ENCODE data around the gene IGSF3. TPM values are rescaled to one million over a fixed set of nuclear protein-coding genes. Genes with fewer than 3 reads are reported as not detected.
A peak's percentile ranks its signal among the peaks of the same experiment; 100 is the strongest.
"Not testable (repeated sequence)": the region's sequence is repeated elsewhere in the genome, so short reads cannot be mapped to it uniquely, and the experiment has no call there.

Gene IGSF3
- total RNA-seq, 1 donor from 2014 or later = 5.2 TPM

- no peak for DNase-seq (ENCODE audit: low spot score)
- intact Hi-C loops (cut with DNase I) = loop anchor here (5.0 to 10.0 kb wide), 3 partner anchors 96 to 343 kb away; partner anchors contain the start of gene IGSF3
Observed at GRCh38 chr1:116571215-116571919, 96.2 kb downstream of the IGSF3 start.

DNA sequence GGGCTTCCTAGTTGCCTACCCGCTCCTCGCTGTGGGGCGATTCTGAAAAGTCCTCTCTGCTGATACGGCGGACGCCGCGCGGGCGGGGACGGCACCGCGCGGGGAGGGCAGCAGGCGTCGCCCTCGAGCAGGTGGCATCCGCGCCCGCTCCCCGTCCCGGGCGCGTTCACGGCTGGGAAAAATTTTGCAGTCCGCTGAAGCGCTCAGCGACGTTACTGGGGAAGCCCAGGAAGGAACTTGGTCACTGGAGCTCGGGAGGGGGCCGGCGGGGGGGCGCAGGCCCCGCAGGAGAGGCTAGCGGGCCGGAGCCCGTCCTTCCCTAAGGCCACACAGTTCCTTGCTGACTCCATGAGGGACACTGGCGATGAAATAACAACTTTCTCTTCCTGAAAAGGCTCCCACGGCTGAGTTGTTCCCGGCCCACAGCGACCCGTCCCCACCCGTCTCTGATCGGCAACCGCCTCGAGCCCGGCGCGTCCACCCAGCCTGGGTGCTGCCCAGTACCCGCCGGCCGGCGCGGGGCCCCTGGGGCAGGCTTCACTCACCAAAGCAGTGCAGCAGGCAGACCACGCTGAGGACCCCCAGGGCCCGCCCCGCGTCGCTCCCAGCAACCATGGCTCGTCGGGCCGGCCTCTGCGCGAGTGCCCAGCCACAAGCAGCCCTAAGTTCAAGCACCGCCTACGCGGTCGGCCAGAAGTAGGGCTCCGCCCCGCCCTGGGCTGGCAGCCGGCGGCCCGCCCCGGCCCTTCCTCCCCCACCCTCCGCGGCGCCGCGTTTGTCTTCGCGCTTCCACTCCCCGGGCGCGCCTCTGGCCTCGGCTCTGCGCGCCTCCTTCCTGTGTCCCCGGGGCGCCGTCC lies 96.9 kb downstream of the IGSF3 start, which contains the start of gene CD58:
CD58 (minus strand) TSS at position 669 of the 857 bp plus-strand sequence; CDS start at position 615, 54 bp downstream.
- intact Hi-C loops (cut with DNase I) = loop anchor here (5.0 to 10.0 kb wide), 3 partner anchors 97 to 344 kb away; partner anchors contain the start of gene IGSF3
- DNase-seq (ENCODE audit: low spot score) = peak; percentile 97

DNA sequence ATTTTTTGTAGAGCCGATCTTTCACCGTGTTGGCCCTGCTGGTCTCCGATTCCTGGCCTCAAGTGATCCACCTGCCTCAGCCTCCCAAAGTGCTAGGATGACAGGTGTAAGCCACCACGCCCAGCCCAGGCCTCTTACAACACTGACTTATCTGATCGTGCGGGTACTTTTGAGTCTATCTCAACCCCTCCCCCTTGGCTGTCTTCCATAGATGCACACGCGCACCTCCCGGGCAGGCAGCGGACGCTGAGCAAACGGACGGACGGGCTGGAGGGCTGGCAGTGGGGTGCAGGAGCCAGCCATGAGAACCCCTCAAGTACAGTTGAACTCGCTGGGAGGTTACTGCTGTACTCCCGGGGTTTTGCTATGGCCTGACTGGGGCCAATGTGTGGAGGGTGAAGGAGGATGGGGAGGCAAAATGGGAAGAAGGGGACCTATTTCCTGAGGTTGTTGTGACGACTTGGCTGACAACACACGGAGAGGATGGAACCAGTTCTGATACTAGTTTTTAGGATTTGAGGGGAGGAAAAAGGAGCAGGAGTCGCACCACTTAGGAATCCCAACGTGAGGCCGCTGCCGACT lies 97.7 kb downstream of the IGSF3 start:
- DNase-seq (ENCODE audit: low spot score) = no peak
- intact Hi-C loops (cut with DNase I) = loop anchor here (5.0 to 10.0 kb wide), 3 partner anchors 97 to 345 kb away; partner anchors contain the start of gene IGSF3

DNA sequence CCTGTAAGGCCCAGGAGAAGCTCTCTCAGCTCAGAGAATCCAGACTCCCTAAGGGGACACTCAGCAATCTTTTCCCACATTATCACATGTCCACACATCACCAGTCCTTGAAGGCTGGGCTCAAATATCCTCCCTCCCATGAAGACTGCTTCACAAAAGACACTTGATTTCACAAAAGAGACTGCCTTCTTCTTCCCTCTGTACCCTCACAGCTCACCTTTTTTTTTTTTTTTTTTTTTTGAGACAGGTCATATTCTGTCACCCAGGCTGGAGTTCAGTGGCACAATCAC lies 98.2 kb downstream of the IGSF3 start:
- no peak for DNase-seq (ENCODE audit: low spot score)
- intact Hi-C loops (cut with DNase I) = no loop called here

- intact Hi-C loops (cut with DNase I) = no loop called here
Observed at GRCh38 chr1:116568662-116569380, 98.7 kb downstream of the IGSF3 start.

GRCh38 chr1:116567790-116568661 lies 99.5 kb downstream of the IGSF3 start:
- no peak for DNase-seq (ENCODE audit: low spot score)
- intact Hi-C loops (cut with DNase I) = no loop called here

More at GRCh38 chr1:116568662-116569380, 98.7 kb downstream of the IGSF3 start:
- DNase-seq (ENCODE audit: low spot score) = no peak

DNA sequence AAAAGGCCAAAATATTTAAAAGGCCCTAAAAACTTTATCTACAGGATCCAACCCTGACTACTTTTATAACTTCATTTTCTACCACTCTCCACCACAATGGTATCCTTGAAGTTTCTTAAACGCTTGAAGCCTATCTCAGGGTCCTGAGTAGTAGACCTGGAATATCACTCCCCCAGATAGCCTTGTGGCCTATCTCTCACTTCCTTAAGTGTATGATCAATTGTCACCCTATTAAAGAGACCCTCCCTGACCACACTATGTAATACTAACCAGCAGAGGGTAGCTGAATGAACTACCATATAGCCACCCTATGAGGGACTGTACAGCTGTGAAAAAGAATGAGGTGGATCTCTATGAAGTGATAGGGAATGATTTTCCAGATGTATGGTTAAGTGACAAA lies 102.3 kb downstream of the IGSF3 start:
- no peak for DNase-seq (ENCODE audit: low spot score)
- intact Hi-C loops (cut with DNase I) = no loop called here

DNA sequence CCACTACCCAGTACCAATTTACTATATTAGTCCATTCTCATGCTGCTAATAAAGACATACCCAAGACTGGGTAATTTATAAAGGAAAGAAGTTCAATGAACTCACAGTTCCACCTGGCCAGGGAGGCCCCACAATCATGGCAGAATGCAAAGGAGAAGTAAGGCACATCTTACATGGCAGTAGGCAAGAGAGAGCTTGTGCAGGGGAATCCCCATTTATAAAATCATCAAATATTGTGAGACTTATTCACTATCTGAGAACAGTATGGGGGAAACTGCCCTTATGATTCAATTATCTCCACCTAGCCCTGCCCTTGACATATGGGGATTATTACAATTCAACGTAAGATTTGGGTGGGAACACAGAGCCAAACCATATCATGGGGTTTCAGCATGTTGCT lies 103.1 kb downstream of the IGSF3 start:
- intact Hi-C loops (cut with DNase I) = no loop called here
- DNase-seq (ENCODE audit: low spot score) = no peak

- intact Hi-C loops (cut with DNase I) = not testable (repeated sequence)
Observed at GRCh38 chr1:116562465-116562864, 105.1 kb downstream of the IGSF3 start.

DNA sequence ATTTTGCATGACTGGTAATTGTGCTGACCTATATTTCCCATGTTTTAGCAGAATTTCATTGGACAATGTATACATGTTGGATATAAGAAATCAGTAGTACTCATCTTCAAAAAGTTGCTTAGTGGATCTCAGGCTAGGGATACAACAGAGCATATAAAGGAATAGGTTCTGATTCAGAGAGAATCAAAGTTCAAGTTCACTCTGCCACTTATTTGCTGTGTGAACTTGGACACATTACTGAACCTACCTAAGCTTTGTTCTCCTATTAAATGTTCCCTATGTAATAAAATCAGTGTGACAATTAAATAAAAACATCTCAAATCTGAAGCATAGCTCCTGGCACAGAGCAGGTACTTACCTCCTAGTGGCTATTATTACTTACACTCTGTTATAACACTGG lies 106.0 kb downstream of the IGSF3 start:
- no peak for DNase-seq (ENCODE audit: low spot score)
- intact Hi-C loops (cut with DNase I) = no loop called here

More at GRCh38 chr1:116562465-116562864, 105.1 kb downstream of the IGSF3 start:
- DNase-seq (ENCODE audit: low spot score) = not testable (repeated sequence)

DNA sequence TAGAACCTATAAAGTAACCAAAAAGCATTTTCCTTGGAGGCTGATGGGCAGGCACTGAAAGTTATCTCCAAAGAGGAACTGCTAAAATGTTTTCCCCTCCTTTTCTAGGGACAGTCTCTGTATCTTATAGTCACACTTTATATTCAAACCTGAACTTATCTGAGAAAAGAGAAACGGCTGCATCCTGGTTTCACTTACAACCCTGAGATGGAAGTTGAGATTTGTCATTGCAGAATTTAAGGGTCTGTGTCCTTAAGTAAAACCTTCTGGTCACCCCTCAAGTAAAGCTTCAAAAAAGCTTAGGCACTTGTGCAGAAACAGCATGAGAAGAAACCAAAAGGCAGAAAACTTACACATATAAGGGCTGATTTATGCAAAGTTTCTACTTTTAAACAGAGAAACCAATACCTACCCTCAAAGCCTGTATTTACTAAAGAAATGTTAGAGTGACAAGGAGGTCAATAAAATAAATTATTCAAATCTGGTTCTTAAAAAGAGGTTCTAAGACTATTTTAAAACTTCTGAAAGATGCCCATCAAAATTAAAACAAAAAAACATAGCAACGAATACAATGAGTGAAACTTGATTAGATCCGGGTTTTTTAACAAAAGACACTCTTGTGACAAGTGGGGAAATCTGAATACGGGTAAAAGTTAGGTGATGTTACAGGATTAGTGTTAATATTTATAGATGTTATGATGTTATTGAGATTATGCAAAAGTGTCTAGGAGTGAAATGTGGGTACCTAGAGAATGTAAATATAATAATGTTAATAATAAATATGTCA lies 106.6 kb downstream of the IGSF3 start:
- intact Hi-C loops (cut with DNase I) = no loop called here

GRCh38 chr1:116559304-116559761 lies 108.2 kb downstream of the IGSF3 start:
- no peak for DNase-seq (ENCODE audit: low spot score)
- intact Hi-C loops (cut with DNase I) = no loop called here

More for the DNA sequence above, 106.6 kb downstream of the IGSF3 start:
- DNase-seq (ENCODE audit: low spot score) = no peak

GRCh38 chr1:116558571-116558970 lies 109.0 kb downstream of the IGSF3 start:
- intact Hi-C loops (cut with DNase I) = no loop called here
- DNase-seq (ENCODE audit: low spot score) = no peak

GRCh38 chr1:116558140-116558549 lies 109.4 kb downstream of the IGSF3 start:
- intact Hi-C loops (cut with DNase I) = no loop called here
- no peak for DNase-seq (ENCODE audit: low spot score)

GRCh38 chr1:116557323-116557878 lies 110.1 kb downstream of the IGSF3 start:
- intact Hi-C loops (cut with DNase I) = no loop called here

DNA sequence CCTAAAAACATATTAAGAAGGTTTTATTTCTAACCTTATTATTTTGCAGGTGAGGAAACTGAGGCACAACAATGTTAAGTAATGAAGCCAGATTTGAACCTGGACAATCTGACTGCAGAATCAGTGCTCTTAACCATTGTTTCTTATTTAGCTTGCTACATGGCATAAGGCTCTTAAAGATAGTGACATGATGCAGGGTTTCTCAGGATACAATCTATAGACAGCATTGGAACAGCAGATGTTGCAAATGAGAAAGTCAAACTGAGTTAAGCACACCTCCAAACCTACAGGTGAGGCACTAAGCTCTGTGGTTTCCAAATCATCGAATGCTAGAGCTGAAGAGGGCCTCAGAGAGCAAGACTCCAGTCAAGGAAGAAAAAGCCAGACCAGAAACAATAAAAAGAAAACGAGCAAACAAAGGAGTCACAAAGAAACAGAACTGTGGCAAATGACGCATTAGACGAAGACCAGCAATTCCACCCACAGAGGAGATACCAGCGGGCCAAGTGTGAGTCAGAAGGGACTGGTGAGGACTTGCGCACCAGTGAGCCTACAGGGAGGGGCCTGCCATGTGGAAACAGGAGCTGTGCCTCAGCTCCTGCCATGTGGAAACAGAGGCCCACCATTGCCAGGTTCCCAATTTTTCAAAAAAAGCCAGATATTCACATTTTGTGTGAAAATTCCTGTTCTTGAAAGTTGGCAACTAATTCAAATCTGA lies 111.1 kb downstream of the IGSF3 start:
- intact Hi-C loops (cut with DNase I) = no loop called here
- DNase-seq (ENCODE audit: low spot score) = peak; percentile 78

More at GRCh38 chr1:116557323-116557878, 110.1 kb downstream of the IGSF3 start:
- DNase-seq (ENCODE audit: low spot score) = no peak

DNA sequence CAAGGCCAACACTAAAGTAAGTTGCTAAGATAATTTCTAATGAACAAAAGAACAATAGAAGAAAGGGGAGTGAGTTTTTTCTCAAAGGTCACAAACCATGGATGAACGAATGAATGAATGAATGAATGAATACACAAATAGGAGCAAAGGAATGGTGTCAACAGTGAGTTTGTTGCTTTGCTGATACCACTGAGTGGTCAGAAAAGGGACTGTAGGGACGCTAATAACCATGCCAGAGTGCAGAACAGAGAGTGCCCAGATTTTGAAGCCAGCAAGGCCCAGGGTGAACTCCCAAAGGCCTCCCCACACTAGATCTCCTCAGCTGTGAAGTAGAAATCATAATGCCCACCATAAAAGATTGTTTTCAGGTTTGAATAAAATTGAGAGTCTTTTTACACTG lies 112.6 kb downstream of the IGSF3 start:
- no peak for DNase-seq (ENCODE audit: low spot score)
- intact Hi-C loops (cut with DNase I) = no loop called here

All from cardiac septum (tissue), 1 donor.